Testis (tissue), 3 donors: ENCODE data around the gene DISP2. TPM values are rescaled to one million over a fixed set of nuclear protein-coding genes. Genes with fewer than 3 reads are reported as not detected.

Source experiments
- DNase-seq: peaks from one replicate; pipeline ENCODE4 v3.0.0-alpha.2; 2019
- H3K27ac ChIP-seq, 2 donors: fragments of 200-600 bp; sonication (generic); one replicate each; pipeline ENCODE4 v1.5.1; 2019
- H3K27me3 ChIP-seq: fragments of 200-600 bp; sonication (generic); one replicate; pipeline ENCODE4 v1.5.1; 2019
- H3K36me3 ChIP-seq: fragments of 200-600 bp; sonication (generic); one replicate; pipeline ENCODE4 v1.5.1; 2017; ENCODE audit warnings: low read depth; ENCODE audit errors: missing control alignments
- H3K4me1 ChIP-seq: fragments of 200-600 bp; sonication (generic); one replicate; pipeline ENCODE4 v1.5.1; 2019
- H3K4me3 ChIP-seq, 2 donors: fragments of 200-600 bp; sonication (generic); one replicate each; pipeline ENCODE4 v1.5.1; 2017 to 2019
- H3K9me3 ChIP-seq: fragments of 200-600 bp; sonication (generic); one replicate; pipeline ENCODE4 v1.5.1; 2017
- POLR2A ChIP-seq: fragments of 450-650 bp; IDR thresholded peaks from one replicate; pipeline ENCODE4 v1.6.1; 2017; ENCODE audit warnings: antibody characterized with exemption, mild to moderate bottlenecking, moderate library complexity
- WGBS, 2 donors: methylation state at CpG; one replicate each; pipeline ENCODE4 v1.1.5; 2018; 5-methylcytosine and 5-hydroxymethylcytosine counted together
- intact Hi-C: fragments of 100-400 bp; cut with DNase I; formaldehyde crosslinking; loops from one replicate; pipeline ENCODE4 v1.15.1; 2023; ENCODE audit warnings: low total_unique reads
- polyA plus RNA-seq: library from polyadenylated mRNA; stranded (reverse); fragments of 350-450 nt; fragmentation: Illumina TruSeq; extraction: RNeasy Lipid Tissue Mini Kit (QIAGEN cat#74804); gene quantifications from one replicate; pipeline ENCODE4 v1.2.3, GENCODE V29; 2014; ENCODE audit warnings: low read depth, low replicate concordance; ENCODE audit not compliant: insufficient read depth
- total RNA-seq, 2 donors: library from RNA; depleted of rRNA; stranded (reverse); fragments of >200 nt; gene quantifications; one replicate each; pipeline ENCODE4 v1.2.3, GENCODE V29; 2016
- TF ChIP-seq, protein P1 (sequence below), 3 experiments: fragments of 450-650 bp in 2 of 3; fragments of 200-600 bp in 1 of 3; sonication (generic) in 1 of 3; IDR thresholded peaks; one replicate each; pipeline ENCODE4 v1.5.1; 2016 to 2019; ENCODE audit warnings: antibody characterized with exemption in 3 of 3, mild to moderate bottlenecking in 2 of 3, moderate library complexity in 1 of 3

DISP2 gene
- total and polyA plus RNA-seq, 3 donors from 2014 or later: 3.0 to 7.6 (median 4.4) TPM

DNA sequence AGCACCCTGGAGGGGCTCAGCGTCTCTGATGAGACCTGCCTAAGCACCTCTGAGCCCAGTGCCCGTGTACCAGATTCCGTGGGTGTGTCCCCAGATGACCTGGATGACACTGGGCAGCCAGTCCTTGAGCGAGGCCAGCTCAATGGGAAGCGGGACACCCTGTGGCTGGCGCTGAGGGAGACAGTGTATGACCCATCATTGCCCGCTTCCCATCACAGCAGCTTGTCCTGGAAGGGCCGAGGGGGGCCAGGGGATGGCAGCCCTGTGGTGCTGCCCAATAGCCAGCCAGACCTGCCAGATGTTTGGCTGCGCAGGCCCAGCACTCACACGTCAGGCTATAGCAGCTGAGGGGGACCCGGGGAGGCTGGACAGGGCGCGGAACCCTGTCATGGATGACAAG is 12.0 kb downstream of the DISP2 start:
- Histone ChIP-seq H3K4me3 (no peak overlapping the region), H3K27me3 (no peaks in the 10 kb centered on the region), H3K27ac (no peak overlapping the region), H3K4me1 (no peaks in the 10 kb centered on the region), H3K9me3 (no peaks in the 10 kb centered on the region), H3K36me3 (no peaks in the 10 kb centered on the region)
- WGBS, 2 donors: 80 to 84% methylated on average over 2 to 10 of the region's 13 CpGs
- DNase-seq: no peak
- intact Hi-C loops: loop anchor here (10.0 kb wide), 1 partner anchor 45 kb away; no protein-coding TSS in a partner anchor
- TF ChIP-seq, protein P1, sequence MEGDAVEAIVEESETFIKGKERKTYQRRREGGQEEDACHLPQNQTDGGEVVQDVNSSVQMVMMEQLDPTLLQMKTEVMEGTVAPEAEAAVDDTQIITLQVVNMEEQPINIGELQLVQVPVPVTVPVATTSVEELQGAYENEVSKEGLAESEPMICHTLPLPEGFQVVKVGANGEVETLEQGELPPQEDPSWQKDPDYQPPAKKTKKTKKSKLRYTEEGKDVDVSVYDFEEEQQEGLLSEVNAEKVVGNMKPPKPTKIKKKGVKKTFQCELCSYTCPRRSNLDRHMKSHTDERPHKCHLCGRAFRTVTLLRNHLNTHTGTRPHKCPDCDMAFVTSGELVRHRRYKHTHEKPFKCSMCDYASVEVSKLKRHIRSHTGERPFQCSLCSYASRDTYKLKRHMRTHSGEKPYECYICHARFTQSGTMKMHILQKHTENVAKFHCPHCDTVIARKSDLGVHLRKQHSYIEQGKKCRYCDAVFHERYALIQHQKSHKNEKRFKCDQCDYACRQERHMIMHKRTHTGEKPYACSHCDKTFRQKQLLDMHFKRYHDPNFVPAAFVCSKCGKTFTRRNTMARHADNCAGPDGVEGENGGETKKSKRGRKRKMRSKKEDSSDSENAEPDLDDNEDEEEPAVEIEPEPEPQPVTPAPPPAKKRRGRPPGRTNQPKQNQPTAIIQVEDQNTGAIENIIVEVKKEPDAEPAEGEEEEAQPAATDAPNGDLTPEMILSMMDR (IDR thresholded peaks at IDR 0.05): no peak
- no peak for TF ChIP-seq POLR2A

DNA sequence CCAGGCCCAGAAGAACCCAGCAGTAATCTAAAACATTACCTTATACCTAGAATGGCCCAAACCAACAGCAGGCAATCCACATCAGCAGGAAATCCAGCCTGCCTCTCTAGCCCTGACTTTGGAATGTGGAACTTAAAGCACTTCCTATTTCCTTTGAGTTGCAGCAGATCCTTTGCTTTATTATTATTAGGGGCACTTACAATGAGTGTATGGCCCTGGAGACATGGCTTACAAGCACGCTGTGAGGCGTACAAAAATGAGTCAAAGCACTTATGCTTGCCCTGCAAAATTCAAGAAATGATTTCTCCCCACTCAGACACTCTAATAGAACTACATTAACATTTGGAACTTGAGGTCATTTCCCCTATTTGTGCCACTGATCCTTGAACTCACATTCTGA is 15.0 kb downstream of the DISP2 start:
- Histone ChIP-seq H3K4me3 (no peak overlapping the region), H3K9me3 (no peaks in the 10 kb centered on the region), H3K36me3 (no peaks in the 10 kb centered on the region), H3K27ac (no peak overlapping the region), H3K27me3 (no peaks in the 10 kb centered on the region), H3K4me1 (no peaks in the 10 kb centered on the region)
- WGBS, 2 donors: 75 to 78% methylated on average over 2 of the region's 2 CpGs
- DNase-seq: no peak
- intact Hi-C loops: no loop called here
- TF ChIP-seq, protein P1 (IDR thresholded peaks at IDR 0.05): no peak
- TF ChIP-seq POLR2A: no peak

DNA sequence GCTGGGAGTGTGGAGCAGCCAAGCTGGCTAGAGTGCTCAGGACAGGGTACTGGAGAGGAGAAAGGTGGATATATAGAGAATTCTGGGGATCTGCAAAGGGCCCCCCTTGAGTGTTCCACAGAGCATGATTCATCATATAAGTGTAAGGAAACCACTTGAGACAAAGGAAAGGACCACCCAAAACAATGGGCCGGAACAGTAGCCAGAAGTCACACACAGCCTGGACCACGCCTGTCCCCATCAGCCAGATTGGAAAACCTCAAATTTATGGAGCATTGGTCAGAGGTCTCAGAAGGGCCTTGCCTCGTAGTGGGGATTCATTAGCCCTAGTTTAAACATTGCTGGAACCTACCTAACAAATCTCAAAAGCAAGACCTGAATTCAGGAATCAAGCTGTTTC is 19.6 kb downstream of the DISP2 start:
- Histone ChIP-seq H3K4me1 (peaks cover 3% of the 10 kb centered on the region), H3K36me3 (no peaks in the 10 kb centered on the region), H3K9me3 (no peaks in the 10 kb centered on the region), H3K4me3 (no peak overlapping the region), H3K27me3 (no peaks in the 10 kb centered on the region), H3K27ac (no peak overlapping the region)
- TF ChIP-seq, protein P1 (IDR thresholded peaks at IDR 0.05): no peak
- no peak for TF ChIP-seq POLR2A
- 79 to 90% methylated on average over 3 of the region's 3 CpGs for WGBS, 2 donors
- intact Hi-C loops: no loop called here
- DNase-seq: no peak

DNA sequence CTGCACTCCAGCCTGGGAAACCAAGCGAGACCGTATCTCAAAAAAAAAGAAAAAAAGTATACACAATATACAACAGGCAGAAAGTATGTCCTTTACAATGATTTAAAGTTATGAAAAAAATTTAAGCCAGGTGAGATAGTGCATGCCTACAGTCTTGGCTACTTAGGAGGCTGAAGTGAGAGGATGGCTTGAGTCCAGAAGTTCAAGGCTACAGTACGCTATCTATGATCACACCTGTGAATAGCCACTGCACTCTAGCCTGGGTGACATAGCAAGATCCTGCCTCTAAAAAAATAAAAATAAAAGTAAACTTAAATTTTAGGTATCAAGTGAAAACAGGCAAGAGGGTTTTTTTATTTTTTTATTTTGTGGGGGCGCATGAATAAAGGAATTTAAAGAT is 21.4 kb downstream of the DISP2 start:
- H3K27me3 ChIP-seq: no peaks in the 10 kb centered on the region
- no peak overlapping the region for H3K4me3 ChIP-seq
- intact Hi-C loops: no loop called here
- H3K4me1 ChIP-seq: peaks cover 7% of the 10 kb centered on the region
- H3K9me3 ChIP-seq: no peaks in the 10 kb centered on the region
- no peak overlapping the region for H3K27ac ChIP-seq
- H3K36me3 ChIP-seq: no peaks in the 10 kb centered on the region
- TF ChIP-seq, protein P1 (IDR thresholded peaks at IDR 0.05): no peak
- TF ChIP-seq POLR2A: no peak
- DNase-seq: no peak
- 75 to 84% methylated on average over 4 of the region's 4 CpGs for WGBS, 2 donors

DNA sequence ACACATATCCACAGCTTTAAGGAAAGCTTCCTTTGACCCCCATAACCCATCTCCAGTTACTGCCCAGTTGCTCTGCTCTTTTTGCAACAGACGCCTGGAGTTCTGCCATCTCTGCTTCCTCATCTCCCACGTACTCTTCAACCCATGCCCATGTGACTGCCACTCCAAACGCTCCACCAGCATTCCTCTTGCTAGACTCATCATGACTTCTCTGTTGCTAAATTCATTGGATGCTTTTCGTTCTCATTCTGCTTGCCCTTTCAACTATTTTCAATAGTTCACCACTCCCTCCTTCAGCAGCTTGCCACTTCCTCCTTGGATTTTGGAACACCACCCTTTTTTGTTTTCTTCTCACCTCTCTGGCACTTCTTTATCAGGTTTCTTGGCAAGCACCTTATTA is 21.8 kb downstream of the DISP2 start:
- Histone ChIP-seq H3K9me3 (no peaks in the 10 kb centered on the region), H3K4me1 (peaks cover 7% of the 10 kb centered on the region), H3K36me3 (no peaks in the 10 kb centered on the region), H3K27me3 (no peaks in the 10 kb centered on the region), H3K27ac (no peak overlapping the region), H3K4me3 (no peak overlapping the region)
- WGBS, 2 donors: 38 to 40% methylated on average over 4 of the region's 4 CpGs
- TF ChIP-seq, protein P1 (IDR thresholded peaks at IDR 0.05): no peak
- no peak for TF ChIP-seq POLR2A
- DNase-seq: peak; percentile 87
- intact Hi-C loops: no loop called here
